NCI-H187 (cell line): ENCODE measurements around the gene METTL23.
A peak's percentile ranks its signal among the peaks of the same experiment; 100 is the strongest.
"Not testable (repeated sequence)": the region's sequence is repeated elsewhere in the genome, so short reads cannot be mapped to it uniquely, and the experiment has no call there.

ENCODE experiments used
- DNase-seq, 2 experiments: peaks; one replicate each; lab custom pipeline; 2025; lab: John Stamatoyannopoulos, UW

The METTL23 gene

GRCh38 chr17:76713765-76714164 lies 12.9 kb upstream of the METTL23 start:
- DNase-seq = no peak

DNA sequence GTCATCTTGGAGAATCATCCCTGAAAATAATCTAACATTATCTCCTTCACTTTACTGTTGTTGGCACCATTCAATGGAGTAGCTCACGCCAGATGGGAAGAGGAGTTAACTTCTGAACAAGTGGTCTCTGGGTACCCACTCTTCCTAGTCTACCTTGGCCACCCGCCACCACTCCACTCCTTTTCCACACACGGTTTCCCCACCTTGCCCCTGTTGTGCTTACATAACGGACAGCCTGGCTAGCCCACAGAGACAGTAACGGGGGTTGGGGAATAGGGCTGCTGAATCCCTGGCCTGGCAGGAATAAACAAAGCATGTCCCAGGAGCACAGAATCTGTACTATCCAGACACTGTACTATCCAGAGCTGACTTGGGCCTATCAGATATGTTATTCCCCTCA lies 12.3 kb upstream of the METTL23 start:
- no peak for DNase-seq

- peak; percentile 12 to 13 for DNase-seq
Measured at GRCh38 chr17:76714822-76715495, 11.7 kb upstream of the METTL23 start.

DNA sequence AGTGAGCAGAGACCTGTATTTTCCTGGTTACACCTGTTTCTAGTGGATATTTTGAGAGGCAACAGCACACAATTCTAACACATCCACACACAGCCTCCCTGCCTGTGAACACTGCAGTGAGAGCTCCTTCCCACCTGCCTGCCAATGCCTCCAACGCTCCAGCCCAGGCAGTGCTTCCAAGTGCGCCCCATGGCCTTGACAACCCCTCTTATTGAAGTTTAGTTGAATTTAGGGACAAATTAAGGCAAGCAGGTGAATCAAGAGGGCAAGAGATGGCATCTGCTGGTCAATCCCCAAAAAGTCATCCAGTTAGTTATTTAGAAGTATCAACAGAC lies 11.2 kb upstream of the METTL23 start:
- no peak for DNase-seq

GRCh38 chr17:76716146-76716838 lies 10.3 kb upstream of the METTL23 start:
- no peak for DNase-seq

DNA sequence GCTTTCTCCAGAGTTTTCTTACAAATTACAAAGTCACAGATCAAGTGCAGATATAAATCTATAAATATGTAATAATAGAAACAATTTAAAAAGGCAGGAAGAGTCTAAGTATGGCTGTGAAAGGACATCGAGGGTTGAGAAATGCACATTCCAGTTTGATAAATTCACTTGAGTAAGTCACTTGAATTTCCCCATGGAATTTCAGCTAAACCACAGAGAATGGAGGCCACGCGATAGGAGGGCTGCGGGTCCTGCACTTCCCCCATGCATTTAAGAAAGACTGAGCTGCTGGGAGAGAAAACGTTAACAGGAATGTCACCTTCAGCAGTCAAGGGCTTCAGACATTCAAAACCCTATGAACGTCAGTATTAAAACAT lies 9.8 kb upstream of the METTL23 start:
- DNase-seq = no peak

- DNase-seq = no peak
Measured at GRCh38 chr17:76718516-76718915, 8.1 kb upstream of the METTL23 start.

DNA sequence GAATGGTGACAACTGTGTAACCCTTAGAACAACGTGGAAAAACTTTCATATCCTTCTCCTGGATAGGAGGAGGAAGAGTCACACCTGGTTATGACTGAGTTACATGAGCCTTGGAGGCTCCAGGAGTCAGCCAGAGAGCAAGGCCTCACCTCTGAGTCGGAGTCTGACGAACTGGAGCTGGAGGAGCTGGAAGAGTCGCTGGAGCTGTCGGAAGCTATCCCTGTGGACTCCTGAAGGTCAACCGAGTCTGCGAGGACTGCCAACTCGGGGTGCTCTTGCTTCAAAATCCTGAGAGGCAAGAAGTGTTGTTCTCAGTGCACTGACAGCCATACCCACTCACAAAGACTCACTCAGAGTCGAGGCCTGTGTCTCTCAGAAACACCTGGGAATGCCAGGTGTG lies 6.4 kb upstream of the METTL23 start:
- DNase-seq = no peak

DNA sequence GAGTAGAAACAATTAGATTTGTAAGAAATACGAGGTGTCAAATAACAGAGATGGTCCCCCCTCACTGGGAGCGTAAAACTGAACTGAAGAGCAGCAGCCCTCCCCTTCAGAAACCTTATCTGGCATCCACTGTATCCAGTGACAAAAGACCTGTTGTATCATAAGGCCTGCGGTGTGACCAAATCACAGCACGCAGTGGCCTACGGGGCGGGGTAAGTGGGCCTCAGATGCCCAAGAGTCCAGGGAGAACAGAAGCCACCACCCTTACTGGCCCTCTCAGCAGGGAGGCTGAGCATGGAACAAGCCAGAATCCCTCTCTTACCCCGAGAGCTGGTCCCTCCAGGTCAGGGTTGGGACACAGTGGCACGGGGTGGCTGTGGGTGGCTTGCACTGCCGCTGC lies 5.7 kb upstream of the METTL23 start:
- DNase-seq = no peak

DNA sequence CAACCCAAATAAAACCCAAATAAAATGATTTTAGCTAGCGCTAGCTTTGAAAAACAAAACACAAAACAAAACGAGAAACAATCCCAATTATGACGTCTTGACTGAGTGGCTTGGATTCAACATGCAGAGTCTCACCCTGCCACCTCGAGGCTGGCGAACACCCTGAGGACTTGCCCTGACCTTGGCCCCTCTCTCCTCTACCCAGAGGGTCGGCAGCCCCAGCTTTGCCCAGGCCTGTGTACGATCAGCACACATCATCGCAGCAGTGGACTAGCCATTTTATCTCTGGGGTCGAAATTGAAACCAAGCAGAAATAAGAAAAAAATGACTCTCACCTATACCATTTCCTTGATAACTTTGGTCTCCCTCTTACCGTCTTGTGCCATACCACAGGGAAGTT lies 5.2 kb upstream of the METTL23 start:
- DNase-seq = no peak

- no peak for DNase-seq
Measured at GRCh38 chr17:76722279-76722678, 4.4 kb upstream of the METTL23 start.

- not testable (repeated sequence) for DNase-seq
Measured at GRCh38 chr17:76722977-76723376, 3.7 kb upstream of the METTL23 start.

- DNase-seq = no peak
Measured at GRCh38 chr17:76723812-76724211, 2.8 kb upstream of the METTL23 start.

GRCh38 chr17:76725580-76726230 lies 934 bp upstream of the METTL23 start:
- DNase-seq = peak in 1 of 2 experiments; percentile 9

- DNase-seq = peak; percentile 64 to 93
Measured at GRCh38 chr17:76726231-76726775, 336 bp upstream of the METTL23 start, which contains the start of gene JMJD6. Gene JMJD6, minus strand, starts transcription at chr17:76726606. Its CDS starts 131 bp downstream, at chr17:76726475.

DNA sequence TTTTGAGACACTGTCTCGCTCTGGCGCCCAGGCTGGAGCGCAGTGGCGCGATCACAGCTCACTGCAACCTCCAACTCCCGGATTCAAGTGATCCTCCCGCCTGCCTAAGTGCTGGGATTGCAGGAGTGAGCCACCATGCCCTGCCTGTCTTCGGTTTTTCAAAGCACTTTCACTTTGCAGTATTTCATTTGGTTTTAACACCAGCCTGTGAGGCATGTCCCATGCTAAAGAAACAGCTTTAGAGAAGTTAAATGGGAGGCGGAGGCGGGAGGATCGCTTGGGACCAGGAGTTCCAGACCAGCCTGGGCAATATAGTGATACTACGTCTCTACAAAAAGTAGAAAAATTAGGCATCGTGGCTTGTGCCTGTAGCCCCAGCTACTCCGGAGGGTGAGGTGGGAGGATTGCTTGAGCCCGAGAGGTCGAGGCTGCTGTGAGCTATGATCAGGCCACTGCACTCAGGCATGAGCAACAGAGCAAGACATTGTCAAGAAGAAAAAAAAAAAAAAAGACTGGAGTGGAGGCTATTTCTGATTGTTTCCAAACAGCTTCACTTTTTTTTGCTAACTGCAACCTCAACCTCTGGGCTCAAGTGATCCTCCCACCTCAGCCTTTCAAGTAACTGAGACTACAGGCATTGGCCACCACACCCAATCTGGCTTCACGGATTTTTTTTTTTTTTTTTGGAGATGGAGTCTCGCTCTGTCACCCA lies 1.3 kb downstream of the METTL23 start:
- DNase-seq = no peak

DNA sequence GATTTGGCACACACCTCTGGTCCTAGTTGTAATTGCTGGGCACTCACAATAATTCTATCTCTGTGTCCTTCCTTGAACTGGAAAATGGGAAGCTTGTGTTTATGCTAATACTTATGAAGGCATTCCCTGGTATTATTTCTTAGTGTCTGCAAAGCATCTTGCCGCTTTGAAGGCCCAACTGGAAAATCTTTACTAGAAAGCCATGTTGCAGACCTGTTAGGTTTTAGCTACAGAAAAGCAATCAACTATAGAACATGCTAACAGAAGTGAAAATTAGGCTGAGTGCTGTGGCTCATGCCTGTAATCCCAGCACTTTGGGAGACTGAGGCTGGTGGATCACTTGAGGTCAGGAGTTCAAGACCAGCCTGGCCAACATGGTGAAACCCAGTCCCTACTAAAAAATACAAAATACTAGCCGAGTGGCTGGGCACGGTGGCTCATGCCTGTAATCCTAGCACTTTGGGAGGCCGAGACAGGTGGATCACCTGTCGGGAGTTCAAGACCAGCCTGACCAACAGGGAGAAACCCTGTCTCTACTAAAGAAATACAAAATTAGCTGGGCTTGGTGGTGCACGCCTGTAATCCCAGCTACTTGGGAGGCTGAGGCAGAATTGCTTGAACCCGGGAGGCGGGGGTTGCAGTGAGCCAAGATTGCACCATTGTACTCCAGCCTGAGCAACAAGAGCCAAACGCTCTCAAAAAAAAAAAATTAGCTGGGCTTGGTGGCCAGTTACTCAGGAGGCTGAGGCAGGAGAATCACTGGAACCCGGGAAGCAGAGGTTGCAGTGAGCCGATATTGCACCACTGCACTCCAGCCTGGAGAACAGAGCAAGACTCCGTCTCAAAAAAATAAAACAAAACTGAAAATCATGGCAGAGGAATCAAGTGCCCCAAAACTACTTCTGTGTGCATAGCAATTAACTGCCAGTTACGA lies 5.4 kb downstream of the METTL23 start:
- not testable (repeated sequence) for DNase-seq

DNA sequence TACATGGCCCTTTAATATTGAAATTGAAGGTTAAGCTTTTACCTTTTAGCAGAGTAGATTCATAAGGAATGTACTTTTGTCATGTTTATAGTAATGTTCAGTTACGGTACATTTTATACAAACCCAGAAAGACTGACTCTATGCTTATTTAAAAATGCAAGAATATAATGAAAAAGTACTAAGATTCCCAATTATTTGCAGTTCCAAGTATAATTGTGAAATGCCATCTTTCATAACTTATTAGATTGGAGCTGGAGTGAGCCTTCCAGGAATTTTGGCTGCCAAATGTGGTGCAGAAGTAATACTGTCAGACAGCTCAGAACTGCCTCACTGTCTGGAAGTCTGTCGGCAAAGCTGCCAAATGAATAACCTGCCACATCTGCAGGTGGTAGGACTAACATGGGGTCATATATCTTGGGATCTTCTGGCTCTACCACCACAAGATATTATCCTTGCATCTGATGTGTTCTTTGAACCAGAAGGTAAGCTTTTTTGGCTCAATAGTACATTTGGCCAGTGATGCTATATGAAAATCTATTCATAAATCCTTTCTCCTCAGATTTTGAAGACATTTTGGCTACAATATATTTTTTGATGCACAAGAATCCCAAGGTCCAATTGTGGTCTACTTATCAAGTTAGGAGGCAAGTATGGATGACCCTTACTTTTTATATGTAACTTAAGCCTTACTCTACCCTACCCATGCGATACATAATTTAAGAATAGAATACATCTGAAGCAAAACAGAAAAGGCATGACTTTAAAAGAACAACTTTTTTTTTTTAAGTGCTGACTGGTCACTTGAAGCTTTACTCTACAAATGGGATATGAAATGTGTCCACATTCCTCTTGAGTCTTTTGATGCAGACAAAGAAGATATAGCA lies 6.3 kb downstream of the METTL23 start:
- no peak for DNase-seq

DNA sequence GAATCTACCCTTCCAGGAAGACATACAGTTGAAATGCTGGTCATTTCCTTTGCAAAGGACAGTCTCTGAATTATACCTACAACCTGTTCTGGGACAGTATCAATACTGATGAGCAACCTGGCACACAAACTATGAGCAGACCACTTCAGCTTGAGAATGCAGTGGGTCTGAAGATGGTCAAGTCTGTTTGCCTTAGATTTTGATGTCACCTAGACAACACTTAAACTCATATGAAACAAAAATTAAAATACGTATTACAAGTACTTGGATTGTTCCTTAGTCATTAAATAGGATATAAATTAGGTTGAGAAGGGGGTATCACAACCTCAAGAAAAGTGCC lies 6.9 kb downstream of the METTL23 start:
- DNase-seq = no peak

DNA sequence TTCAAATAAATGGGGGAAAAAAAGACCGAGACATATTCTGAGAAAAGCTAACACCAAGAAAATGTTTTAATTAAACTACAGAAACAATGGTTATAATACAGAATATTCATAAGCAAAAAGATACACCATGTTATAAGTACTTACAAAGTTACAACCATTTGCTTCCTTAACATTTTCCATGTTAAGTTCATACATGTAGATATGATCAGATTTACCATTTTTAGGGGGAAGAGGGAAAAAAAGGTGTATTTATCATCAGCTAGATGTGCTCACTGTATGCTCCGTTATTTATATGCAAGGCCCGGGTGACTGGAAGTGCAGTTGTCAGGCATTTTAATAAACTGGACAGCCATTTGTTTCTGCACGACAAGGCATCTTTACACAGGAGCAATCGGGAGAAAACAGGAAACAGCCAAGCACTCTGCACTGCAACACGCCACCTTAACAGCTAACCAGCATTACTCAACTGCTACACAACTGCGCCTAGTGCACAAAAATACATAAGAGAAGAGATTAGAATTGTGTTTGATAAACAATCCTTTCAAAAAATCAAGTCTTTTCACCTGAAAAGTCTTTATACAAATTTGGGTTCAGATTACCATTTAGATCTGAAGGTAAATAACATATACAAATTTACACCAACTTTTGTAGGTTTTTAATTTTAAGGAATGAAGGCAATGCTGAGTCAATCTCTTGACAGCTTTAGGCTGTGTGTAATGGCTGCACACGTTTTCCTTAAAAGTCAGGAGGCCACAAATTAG lies 7.6 kb downstream of the METTL23 start:
- DNase-seq = no peak
